Skin epidermis (tissue), 12 donors: ENCODE results near the gene DENND2C.
A peak's percentile ranks its signal among the peaks of the same experiment; 100 is the strongest.
"Not testable (repeated sequence)": the region's sequence is repeated elsewhere in the genome, so short reads cannot be mapped to it uniquely, and the experiment has no call there.

Source experiments
- H3K27ac ChIP-seq, 21 experiments: fragments of 200-600 bp; sonication (generic) in 11 of 21; one replicate each; pipeline ENCODE4 v1.5.0; 2020; ENCODE audit warnings: mild to moderate bottlenecking in 3 of 21, inconsistent platforms in 2 of 21, moderate library complexity in 2 of 21
- H3K4me3 ChIP-seq, 7 experiments: fragments of 200-600 bp; sonication (generic) in 2 of 7; one replicate each; pipeline ENCODE4 v1.5.0; 2020; ENCODE audit warnings: inconsistent platforms in 2 of 7, mild to moderate bottlenecking in 2 of 7, moderate library complexity in 1 of 7

Gene DENND2C

DNA sequence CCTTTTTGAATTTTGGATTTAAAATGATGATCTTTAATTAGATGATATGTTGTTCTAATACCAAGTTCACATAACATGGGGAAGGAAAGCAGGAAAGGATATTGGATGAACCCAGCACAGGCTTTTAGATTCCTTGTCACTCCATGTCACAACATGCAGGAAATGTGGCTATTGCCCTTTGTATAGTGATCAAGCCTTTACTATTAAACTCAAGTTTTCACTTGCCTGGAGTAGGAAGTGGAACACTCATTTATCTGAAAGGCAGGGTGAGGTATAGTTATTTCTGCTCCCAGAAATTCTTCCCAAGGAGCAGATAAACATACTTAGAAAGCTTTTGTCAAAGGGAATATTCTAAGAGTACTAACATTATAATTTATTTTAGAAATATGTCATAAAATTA is 51.2 kb downstream of the DENND2C start:
- no peak overlapping the region for H3K4me3 ChIP-seq
- H3K27ac ChIP-seq = peak overlapping the region in 5 of 21 experiments; percentile 18 to 58 (median 26)

DNA sequence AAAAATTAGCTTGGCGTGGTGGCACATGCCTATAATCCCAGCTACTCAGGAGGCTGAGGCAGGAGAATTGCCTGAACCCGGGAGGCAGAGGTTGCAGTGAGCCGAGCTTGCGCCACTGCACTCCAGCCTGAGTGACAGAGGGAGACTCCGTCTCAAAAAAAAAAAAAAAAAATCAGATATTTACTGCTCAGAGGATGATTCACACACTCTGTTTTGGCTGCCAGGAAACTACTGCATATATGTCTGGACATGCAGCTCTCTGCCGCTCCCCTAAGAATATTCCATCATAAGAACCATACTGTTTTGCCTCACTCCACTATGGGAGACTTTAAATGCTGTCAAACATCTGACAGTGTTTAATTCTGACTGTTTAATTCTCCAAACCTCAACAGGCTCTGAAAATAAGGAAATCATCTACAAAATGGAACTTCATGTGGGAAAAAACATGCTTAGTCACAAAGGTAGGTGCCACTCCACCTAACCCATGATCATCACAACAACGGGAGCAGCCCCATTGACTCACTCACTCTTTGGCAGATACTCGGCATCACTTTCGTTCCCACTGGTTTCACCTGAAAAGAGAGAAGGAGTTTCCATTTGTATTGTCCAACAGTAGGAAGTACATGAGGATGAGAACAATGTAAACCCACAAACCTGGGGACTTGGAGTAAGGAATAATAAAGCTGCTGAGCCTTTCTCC is 59.2 kb downstream of the DENND2C start:
- Histone ChIP-seq H3K27ac (peak overlapping the region in 20 of 21 experiments; percentile 50 to 88 (median 74)), H3K4me3 (no peak overlapping the region)

DNA sequence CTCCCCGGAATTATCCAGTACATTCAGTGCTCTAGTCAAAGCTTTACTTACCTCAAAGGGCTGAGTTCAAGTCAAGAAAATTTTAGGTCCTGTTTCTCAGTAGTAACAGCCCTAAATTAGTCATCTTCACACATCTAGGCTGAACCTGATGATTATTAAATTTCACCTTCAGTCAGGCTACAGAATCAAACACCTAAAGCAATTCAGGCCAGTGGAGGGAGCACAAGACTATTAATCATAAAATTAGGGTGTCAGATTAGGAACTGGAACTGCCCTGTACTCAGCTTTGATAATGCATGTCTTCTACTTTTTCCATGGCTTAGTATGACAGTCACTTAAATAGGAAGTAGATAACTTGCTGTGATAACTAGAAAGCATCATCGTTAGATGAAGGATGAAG is 60.0 kb downstream of the DENND2C start:
- H3K4me3 ChIP-seq = no peak overlapping the region
- peak overlapping the region in 3 of 21 experiments; percentile 70 to 85 (median 76) for H3K27ac ChIP-seq

DNA sequence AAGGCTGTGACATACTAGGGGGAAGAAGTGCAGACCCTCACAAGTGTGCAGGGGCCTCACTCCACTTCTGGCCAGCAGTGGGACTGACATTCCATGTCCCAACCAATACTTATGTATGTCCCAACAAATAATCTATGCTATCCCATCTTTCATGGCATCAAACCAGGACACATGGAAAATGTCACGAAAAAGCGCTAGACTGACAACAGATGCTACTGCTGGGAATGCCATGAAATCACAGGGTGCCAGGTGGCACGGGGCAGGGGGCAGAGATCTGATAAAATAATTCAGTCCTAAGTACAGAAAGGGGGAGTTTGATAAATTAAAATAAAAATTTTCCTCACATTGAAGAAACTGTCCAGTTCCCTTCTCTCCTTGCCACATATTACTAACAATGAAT is 60.8 kb downstream of the DENND2C start:
- Histone ChIP-seq H3K4me3 (no peak overlapping the region), H3K27ac (no peak overlapping the region)

DNA sequence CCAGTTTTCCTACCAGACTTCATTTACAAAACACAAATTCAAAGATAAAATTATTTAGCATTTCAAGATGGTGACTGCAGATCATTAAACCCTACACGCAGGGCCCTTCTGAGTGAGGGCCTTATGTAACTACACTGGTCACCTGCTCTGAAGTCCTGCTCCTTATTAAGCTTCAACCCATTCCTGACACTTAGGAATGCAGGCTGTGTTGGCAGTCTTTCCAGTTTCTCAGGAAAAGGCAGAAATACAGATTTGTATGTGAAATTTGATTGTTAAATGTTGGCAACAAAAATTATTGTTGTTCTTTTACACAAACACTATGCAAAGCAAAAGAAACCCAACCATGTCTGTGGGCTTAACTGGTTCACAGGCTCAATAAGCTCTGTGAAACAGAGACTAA is 62.6 kb downstream of the DENND2C start:
- no peak overlapping the region for H3K27ac ChIP-seq
- no peak overlapping the region for H3K4me3 ChIP-seq

DNA sequence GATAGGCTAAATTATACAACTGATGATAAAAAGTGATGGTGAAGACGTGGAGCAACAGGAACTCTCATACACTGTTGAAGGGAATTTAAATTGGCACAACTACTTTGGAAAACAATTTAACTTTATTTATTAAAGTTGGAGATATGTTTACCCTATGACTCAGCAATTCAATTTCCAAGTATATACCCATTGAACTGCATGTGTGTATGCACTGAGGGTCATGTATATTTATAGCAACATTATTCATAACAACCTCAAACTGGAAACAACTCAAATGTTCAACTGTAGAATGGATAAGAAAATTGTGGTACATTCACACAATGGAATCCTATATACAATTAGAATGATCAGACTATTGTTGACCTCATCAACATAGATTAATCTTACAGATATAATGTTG is 71.9 kb downstream of the DENND2C start:
- Histone ChIP-seq H3K27ac (no peak overlapping the region), H3K4me3 (no peak overlapping the region)

DNA sequence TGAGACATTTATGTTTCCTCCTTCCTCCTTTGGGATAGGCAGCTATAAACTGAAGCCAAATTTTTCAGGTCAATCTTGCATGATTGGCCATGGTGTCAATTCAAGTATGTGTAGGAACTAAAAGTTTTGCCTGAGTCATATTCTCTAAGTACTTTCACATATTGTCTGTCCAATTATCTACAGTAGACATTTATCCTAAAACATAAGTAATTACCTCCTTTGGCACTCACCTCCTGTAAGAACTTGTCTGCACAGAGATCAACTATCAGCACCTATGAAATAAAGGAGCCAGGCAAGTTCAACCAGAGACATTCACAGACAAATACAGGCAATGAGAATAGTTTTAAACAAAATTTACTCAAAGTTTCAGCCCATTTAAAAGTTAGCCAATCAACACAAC is 74.2 kb downstream of the DENND2C start:
- H3K27ac ChIP-seq = peak overlapping the region in 1 of 21 experiments; percentile 40
- no peak overlapping the region for H3K4me3 ChIP-seq

DNA sequence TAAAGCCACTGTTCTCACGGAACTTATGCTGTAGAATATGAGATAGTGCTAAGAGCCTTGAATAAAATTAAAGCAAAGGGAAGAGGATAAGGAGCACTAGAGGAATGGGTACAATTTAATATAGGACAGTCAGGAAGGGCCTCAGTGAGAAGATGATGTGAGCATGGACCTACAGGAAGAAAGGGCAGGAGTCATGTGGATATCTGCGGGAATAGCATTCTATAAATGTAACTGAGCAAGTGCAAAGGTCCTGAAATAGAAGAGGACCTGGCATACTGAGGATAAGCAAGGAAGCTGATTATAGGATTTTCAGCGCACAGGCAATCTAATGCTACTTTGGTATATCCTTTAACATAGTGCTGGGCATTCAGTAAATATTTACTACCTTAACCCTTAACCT is 75.8 kb downstream of the DENND2C start:
- Histone ChIP-seq H3K27ac (no peak overlapping the region), H3K4me3 (no peak overlapping the region)

DNA sequence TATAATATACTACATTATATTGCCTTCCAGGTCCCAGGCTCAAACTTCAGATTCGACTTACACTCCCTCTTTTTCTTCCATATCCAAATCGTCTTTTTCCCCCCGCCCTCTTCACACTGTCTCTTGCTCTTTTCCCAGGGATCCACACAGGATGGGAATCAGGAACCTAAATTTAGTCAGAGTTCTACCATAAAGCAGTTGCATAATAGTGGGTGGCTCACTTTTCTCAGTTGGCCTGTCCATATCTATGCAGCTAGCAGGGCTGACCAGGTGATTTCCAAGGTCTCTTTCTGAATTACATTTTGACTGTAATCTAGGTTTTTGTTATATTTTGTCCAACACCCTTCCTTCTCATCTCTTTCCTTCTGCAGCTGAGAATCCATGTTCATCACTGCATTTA is 80.7 kb downstream of the DENND2C start:
- H3K27ac ChIP-seq = no peak overlapping the region
- no peak overlapping the region for H3K4me3 ChIP-seq

DNA sequence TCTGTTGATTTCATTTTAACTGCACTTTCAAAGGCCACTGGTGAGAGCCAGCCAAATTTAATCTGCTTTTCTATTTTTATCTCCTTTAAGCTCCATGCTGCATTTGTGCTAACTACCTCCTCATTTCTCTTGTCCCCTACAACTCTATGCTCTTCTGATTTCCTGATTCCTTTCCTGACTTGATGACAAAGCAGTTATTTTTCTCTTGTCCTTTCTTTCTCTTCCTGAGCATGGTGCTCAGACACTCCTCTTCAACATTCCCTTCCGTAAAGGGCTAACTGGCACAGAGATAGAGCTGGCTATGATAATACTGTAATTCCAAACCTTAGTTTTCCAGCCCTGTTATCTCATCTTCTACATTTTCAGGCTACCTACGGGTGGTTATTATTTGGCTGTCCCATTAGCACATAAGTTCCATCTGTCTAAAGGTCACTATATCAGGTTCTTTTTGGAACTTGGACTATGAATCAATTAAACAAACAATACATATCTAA is 81.6 kb downstream of the DENND2C start:
- no peak overlapping the region for H3K27ac ChIP-seq
- no peak overlapping the region for H3K4me3 ChIP-seq

DNA sequence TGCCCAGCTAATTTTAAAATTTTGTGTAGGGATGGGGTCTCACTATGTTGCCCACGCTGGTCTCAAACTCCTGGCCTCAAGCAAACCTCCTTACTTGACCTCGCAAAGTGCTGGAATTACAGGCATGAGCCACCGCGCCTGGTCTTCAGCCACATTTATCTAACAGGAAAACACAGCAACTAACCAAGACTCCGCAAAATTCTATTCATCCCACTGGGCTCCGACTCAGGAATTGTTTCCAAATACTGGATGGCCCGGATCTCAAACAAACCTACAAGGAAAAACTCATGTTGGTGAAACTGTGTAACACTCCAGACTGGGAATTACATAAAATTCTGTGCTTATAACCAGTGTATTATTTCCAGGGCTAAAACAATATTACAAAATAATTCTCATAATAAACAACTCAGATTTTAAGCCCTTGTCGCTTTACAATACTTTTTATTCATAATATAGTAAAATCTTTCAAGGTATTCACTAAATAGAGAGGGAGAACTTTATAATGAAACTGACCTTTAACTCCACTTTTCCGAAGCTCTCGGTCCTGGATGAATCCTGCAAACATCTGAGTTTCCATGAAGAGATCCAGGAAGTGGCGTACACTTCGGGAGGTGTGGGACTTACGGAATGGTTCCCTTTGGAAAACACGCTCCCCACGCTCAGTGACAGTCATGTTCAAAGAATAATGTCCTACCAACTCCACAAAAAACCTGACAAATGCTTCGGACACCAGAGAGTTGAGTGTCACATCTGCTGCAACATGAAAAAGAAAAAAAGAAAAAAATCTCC is 82.5 kb downstream of the DENND2C start:
- Histone ChIP-seq H3K4me3 (no peak overlapping the region), H3K27ac (no peak overlapping the region)

DNA sequence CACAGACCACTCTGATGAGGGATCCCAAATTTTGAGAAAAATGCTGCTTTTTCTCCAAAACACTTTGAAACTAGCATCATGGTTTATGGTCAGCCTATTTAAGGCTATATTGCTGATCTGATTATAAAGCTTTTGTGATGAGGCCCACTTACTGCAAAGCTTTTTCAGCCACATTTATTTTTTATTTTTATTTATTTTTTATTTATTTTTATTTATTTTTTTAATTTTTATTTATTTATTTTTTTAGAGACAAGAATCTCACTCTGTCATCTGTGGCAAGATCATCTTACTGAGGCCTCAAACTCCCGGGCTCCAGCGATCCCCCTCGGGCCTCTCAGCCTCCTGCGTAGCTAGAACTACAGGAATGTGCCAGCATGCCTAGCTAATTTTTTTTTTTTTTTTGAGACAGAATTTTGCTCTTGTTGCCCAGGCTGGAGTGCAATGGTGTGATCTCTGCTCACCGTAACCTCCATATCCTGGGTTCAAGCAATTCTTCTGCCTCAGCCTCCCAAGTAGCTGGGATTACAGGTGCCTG is 83.3 kb downstream of the DENND2C start:
- Histone ChIP-seq H3K27ac (no peak overlapping the region), H3K4me3 (no peak overlapping the region)

DNA sequence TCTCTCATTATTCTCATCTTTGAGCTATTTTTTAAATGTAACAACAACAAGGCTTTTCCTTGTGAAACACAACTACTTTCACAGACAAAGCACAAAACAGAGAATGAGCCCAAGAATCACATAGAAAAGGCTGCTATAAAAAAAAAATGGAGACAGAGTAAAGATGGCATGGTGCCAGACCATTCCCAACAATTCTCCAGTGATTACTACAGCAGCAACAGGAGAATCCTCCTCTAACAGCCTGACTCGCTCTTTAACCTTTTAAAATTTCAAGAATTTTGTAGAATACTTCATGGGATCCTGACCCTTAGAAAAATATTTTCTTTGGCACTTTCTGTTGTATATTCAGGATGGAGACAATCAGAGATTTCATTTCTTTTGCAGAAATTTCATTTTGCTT is 84.6 kb downstream of the DENND2C start:
- Histone ChIP-seq H3K27ac (no peak overlapping the region), H3K4me3 (no peak overlapping the region)

DNA sequence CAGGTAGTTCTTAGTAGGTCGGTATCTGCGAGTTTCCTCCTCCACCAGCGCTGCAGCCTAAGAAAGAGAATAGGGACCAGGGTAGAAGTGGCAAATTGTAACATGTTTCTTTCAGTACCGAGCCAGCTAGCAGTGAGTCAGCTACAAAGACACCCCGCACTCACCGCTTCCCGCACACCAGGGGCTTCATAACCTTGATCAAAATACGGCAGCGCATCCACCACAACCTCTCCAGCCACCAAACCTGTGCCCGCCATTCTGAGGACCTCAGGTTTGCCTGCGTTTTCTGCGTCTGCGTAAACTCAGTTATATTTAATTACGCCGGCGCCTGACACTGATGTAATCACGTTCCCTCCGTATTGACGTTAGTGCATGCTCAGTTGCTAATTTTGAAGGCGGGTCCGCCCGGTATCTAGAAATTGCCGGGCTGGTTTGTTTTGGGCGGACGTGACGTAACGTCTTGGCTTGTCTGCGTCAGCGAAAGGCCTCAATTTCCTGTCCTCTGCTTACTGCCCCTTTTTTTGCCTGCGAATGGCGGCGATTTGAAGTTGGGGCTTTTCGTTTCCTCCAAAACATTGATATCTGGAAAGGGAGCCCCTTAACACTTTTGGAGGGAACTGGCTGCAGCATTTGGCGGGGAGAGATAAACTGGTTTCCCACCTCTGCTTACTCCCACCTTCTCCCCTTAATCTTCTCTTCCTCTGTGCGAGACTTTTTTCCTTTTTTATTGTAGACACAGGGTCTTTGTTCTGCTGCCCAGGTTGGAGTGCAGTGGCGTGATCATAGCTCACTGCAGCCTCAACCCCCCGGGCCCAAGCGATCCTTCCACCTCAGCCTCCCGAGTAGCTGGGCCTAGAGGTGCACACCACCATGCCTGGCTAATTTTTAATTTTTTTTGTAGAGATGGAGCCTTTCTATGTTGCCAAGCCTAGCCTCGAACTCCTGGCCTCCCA is 88.2 kb downstream of the DENND2C start, which contains the start of gene BCAS2:
TSS of gene BCAS2 (minus strand) at position 281 of the 953 bp plus-strand sequence. CDS start at position 257, 24 bp downstream.
- peak within 1 kb of the TSS; percentile 60 to 92 (median 85) for H3K27ac ChIP-seq
- H3K4me3 ChIP-seq = peak within 1 kb of the TSS; percentile 51 to 63 (median 60)

DNA sequence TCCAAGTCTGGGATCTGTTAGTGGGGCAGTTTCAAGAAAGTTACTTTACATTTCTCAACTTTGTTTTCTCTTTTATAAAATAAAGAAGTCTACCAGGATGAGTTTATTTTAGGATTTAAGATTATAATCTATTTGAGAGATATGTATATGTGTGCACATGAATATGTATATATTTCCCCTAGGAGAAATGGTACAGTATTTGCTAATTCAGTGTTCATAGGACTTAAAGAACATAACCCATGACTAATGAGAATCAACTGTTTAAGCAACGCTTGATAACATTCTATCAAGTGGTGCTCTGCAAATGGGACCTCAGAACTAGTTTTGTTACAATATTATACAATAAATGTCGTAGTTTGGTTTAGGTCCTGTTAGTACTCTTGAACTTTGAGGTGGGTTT is 95.5 kb downstream of the DENND2C start:
- Histone ChIP-seq H3K4me3 (no peak overlapping the region), H3K27ac (no peak overlapping the region)

DNA sequence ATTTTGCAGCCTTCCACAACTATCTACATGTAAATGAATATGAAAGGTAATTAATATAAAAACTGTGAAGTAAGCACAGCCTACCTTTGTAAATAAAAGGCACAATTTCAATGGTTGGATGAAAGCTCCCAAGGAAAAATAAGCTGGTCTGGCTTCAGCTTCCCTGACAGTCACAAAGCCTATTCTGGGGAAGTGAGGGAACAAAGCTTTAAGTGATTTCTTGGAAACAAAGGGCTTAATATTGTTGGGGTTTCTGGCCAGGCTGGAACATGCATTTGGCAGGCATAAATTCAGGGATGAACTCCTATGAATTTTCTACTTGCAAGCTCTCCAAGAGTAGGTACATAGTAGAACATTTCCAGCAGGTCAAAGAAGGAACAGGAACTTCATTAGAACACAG is 105.7 kb downstream of the DENND2C start:
- H3K27ac ChIP-seq = no peak overlapping the region
- no peak overlapping the region for H3K4me3 ChIP-seq

DNA sequence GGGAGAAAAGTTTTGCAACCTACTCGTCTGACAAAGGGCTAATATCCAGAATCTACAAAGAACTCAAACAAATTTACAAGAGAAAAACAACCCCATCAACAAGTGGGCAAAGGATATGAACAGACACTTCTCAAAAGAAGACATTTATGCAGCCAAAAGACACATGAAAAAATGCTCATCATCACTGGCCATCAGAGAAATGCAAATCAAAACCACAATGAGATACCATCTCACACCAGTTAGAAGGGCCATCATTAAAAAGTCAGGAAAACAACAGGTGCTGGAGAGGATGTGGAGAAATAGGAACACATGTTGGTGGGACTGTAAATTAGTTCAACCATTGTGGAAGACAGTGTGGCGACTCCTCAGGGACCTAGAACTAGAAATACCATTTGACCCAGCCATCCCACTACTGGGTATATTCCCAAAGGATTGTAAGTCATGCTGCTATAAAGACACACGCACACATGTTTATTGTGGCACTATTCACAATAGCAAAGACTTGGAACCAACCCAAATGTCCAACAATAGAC is 106.8 kb downstream of the DENND2C start:
- H3K27ac ChIP-seq, H3K4me3 ChIP-seq: not testable (repeated sequence)

DNA sequence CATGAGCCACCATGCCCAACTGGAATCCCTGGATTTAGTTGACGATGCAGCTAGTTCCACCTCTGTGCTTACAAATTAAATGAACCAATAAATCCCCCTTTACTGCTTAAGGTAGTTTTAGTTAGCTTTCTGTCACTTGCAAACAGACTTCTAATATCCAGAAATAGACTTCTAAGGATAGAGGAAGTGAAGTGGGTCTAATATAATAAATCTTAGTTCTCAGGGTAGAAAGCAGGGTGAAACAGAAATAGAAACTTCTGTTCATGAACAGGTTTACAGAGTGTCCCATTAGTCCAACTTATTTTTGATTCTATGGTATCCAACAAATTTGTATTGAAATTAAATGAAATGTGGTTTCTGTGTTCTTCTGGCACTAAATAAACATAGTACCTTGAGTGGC is 108.5 kb downstream of the DENND2C start:
- no peak overlapping the region for H3K4me3 ChIP-seq
- no peak overlapping the region for H3K27ac ChIP-seq

DNA sequence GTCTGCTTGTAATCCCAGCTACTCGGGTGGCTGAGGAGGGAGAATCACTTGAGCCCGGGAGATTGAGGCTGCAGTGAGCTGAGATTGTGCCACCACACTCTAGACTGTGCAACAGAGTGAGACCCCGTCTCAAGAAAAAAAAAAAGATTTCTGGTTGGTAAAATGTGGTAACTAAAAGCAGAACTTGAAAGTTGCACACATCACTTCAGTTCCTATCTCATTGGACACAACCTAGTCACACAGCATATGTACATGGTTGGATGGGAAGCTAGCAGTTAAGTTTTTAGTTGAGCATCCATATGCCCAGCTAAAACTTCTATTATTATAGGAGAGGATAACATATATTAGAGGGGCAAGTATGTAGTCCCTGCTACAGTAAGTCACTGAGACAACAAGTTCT is 110.5 kb downstream of the DENND2C start:
- Histone ChIP-seq H3K4me3 (no peak overlapping the region), H3K27ac (no peak overlapping the region)
